HG03575 (cell line): ENCODE measurements around the gene PLEKHA7.
"Not testable (repeated sequence)": the region's sequence is repeated elsewhere in the genome, so short reads cannot be mapped to it uniquely, and the experiment has no call there.

ENCODE experiments used
- ATAC-seq: cut with Tn5 transposase; IDR thresholded peaks from one replicate; pipeline ENCODE4 v1.9.1; 2021; ENCODE audit not compliant: unreplicated experiment, insufficient number of reproducible peaks, low FRiP score; ENCODE audit errors: extremely low read depth

The PLEKHA7 gene, protein sequence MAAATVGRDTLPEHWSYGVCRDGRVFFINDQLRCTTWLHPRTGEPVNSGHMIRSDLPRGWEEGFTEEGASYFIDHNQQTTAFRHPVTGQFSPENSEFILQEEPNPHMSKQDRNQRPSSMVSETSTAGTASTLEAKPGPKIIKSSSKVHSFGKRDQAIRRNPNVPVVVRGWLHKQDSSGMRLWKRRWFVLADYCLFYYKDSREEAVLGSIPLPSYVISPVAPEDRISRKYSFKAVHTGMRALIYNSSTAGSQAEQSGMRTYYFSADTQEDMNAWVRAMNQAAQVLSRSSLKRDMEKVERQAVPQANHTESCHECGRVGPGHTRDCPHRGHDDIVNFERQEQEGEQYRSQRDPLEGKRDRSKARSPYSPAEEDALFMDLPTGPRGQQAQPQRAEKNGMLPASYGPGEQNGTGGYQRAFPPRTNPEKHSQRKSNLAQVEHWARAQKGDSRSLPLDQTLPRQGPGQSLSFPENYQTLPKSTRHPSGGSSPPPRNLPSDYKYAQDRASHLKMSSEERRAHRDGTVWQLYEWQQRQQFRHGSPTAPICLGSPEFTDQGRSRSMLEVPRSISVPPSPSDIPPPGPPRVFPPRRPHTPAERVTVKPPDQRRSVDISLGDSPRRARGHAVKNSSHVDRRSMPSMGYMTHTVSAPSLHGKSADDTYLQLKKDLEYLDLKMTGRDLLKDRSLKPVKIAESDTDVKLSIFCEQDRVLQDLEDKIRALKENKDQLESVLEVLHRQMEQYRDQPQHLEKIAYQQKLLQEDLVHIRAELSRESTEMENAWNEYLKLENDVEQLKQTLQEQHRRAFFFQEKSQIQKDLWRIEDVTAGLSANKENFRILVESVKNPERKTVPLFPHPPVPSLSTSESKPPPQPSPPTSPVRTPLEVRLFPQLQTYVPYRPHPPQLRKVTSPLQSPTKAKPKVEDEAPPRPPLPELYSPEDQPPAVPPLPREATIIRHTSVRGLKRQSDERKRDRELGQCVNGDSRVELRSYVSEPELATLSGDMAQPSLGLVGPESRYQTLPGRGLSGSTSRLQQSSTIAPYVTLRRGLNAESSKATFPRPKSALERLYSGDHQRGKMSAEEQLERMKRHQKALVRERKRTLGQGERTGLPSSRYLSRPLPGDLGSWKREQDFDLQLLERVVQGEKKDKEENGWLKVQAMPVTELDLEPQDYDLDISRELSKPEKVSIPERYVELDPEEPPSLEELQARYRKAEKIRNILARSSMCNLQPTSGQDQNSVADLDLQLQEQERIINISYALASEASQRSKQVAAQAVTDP

DNA sequence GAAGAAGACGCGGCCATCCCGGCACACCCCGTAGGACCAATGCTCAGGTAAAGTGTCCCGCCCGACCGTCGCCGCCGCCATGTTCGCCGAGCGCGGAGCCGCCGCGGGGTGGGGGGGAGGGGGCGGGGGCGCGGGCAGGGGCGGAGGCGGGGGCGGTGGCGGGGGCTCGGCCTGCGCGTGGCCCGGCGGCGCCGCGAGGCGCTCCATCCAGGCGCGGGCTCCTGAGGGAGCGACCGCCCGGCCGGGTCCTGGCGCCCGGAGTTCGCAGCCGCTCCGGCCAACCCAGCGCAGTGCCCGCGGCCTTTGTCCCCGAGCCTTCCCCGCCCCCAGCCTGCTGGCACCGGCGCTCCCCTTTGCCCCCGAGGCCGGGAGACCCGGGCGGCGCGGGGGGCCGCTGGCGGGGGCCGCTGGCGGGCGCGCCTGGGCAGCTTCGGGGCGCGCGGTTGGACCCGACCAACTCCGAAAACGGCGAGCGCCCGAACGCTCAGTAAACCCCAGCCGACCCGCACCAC, at the start of gene PLEKHA7:
TSS of gene PLEKHA7 (minus strand) at position 94 of the 512 bp plus-strand sequence. CDS start at position 81, 13 bp downstream.
- ATAC-seq: no peak

DNA sequence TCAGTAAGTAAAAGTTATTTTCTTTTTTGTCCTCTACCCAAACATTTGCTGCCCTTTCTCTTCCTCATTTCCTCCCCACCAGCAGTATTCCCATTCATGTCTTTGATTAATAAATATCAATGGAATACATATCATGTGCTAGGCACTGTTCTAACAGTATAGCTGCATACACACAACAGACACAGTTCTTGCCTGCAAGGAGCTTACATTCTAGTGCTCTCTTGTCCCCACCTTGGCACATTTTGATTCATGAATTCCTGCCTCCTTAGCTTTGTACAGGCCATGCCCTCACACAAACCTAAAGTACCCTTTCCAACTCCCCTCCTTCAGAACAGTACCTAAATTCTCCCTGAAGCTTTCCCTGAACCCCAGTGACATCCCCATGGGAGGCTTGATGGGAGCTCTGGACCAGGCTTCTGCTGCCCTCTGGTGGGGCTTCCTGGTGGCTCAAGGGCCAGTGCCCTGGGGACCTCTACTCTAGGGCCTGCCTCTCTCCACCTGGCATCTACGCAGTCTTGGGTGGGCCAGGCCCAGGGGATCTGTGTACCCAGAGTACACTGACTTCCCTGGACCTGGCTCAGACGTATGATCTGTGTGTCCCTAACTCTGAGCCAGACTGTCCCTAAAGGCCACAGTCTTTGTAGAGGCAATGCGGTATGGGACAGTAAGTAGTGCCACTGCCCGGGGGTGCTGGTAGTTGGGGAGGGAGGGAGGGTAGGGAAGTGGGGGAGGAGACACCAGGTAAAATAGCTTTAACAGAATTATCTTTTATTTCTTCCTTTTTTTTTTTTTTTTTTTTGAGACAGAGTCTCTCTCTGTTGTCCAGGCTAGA, 49.2 kb upstream of the PLEKHA7 start:
- no peak for ATAC-seq

DNA sequence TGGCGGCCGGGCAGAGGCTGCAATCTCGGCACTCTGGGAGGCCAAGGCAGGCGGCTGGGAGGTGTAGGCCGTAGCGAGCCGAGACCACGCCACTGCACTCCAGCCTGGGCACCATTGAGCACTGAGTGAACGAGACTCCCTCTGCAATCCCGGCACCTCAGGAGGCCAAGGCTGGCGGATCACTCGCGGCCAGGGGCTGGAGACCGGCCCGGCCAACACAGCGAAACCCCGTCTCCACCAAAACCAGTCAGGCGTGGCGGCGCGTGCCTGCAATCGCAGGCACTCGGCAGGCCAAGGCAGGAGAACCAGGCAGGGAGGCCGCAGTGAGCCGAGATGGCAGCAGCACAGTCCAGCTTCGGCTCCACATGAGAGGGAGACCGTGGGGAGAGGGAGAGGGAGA, 36.9 kb upstream of the PLEKHA7 start:
- not testable (repeated sequence) for ATAC-seq

DNA sequence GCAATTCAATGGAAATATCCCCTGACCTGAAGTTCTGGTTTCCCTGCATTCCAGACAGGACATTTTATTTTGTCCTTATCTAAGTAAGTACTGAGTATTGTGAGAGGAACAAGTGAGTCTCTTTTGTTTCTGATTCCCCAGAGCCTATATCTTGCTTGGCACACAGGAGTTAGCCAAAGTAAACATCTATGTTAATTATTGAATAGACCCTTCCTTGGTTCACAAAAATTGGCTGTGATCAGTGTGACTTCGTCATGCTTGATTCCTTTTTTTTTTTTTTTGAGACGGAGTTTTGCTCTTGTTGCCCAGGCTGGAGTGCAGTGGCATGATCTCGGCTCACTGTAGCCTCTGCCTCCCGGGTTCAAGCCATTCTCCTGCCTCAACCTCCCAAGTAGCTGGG, 34.3 kb upstream of the PLEKHA7 start:
- ATAC-seq: not testable (repeated sequence)

DNA sequence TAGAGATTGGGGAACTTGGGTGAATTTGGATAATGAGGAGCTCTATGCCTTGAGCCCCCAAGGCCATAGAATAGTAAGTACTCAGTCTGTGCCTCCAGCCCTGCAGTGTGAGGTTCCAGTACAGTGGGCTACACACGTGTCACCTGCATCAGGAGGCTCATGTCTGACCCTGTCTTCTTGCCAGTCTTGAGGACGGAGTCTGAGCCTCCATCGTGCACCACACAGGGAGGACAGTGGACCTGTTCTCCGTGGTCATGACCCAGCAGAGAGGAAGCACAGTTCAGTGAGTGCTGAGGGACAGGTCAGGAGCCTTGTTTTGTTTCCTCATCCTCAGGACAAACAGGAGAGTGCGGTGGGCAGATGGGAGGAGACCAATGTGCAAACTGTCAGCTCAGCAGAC, 32.5 kb upstream of the PLEKHA7 start:
- no peak for ATAC-seq

DNA sequence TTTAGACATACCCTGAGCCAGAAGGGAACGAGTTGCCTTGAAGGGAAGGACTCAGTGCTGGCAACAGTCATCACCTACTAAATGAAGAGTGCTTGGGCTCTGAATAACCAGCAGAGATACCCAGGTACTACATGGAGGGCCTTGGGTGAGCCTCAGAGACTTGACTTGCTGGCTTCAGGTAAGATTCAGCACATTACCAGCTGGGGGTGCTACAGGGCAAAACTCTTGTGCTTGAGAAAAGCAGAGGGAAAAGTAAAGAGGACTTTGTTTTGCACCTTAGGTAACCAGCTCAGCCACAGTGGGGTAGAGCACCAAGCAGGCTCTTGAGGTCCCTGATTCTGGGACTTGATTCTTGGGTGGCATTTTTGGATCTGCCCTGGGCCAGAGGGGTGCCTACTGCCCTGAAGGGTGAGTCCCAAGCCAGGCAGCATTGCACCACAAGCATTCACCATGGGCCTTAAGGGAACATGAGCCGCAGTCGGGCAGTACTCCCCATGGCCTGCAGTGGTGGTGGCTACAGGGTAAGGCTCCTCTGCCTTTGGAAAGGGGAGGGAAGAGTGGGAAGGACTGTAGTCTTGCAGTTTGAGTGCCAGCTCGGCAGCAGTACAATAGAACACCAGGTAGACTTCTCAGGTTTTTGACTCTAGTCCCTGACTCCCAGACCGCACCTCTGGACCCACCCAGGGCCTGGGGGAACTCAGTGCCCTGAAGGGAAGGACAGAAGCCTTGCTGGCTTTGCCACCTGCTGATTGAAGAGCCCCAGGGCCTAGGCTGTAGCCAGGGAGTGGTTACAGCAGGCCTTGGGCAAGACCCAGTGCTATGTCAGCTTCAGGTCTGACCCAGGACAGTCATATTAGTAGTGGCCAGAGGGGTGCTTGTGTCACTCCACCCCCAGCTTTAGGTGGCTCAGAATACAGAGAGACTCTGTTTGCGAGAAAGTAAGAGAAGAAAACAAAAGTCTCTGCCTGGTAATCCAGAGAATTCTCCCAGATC, 22.7 kb upstream of the PLEKHA7 start:
- no peak for ATAC-seq

DNA sequence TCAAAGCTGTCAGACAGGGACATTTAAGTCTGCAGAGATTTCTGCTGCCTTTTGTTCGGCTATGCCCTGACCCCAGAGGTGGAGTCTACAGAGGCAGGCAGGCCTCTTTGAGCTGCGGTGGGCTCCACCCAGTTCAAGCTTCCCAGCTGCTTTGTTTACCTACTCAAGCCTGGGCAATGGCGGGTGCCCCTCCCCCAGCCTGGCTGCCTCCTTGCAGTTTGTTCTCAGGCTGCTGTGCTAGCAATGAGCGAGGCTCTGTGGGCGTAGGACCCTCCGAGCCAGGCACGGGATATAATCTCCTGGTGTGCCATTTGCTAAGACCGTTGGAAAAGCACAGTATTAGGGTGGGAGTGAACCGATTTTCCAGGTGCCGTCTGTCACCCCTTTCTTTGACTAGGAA, 19.8 kb upstream of the PLEKHA7 start:
- not testable (repeated sequence) for ATAC-seq

DNA sequence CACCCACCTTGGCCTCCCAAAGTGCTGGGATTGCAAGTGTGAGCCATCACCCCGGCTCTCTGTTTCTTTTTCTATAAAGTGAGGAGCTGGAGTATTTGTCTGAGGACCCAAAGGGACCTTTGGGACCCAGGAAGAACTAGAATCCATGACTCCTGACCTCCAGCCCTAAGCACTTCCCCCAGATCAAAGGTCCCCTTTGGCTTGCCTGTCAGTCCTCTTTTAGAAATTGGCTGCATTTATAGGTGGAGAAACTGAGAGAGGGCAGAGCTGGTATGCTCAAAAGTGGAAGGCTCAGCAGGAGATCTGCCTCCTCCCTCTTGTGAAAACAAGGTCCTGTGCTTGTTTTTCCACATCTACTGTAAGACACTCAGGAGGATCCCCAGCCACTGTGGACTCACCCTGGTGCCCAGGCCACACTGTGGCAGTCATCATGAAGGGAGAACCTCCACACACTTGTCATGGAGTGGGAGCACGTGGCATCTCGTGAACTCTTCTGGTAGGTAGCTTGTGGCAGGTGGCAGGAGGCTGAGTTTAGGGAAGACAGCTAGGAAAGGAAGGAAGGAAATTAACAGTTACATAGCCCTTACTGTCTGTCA, 12.4 kb upstream of the PLEKHA7 start:
- no peak for ATAC-seq

DNA sequence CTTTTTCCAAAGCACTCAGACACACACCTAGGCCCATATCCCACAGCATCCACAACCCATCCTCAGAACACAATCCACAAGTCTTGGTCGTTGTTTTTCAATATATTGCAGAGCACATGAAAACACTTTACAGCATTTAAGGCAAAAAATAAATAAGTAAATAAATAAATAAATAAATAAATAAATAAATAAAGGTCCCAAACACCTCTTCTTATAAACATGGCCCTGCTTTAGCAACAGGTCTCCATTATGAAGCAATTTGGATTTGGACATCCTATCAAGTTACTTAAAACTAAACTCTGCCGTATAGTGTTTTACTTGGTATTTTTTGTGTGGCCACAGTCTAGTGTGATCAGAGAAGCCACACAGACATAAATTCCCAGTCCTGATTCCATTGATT, 10.7 kb upstream of the PLEKHA7 start:
- no peak for ATAC-seq

DNA sequence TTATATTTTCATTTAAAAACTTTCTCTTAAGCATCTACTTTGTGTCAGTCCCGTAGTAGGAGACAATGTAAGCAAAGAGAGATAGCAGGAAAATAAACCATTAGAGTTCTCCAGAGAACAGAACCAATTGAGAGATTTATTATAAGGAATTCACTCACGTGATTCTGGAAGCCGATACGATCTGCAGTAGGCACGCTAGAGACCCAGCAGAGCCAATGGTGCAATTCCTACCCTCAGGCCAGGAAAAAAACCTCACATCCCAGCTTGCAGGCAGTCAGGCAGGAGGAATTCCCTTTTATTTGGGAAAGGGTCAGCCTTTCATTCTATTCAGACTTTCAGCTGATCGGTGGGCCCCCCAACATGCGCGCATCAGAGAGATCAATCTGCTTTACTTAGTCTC, 7.3 kb upstream of the PLEKHA7 start:
- ATAC-seq: no peak

DNA sequence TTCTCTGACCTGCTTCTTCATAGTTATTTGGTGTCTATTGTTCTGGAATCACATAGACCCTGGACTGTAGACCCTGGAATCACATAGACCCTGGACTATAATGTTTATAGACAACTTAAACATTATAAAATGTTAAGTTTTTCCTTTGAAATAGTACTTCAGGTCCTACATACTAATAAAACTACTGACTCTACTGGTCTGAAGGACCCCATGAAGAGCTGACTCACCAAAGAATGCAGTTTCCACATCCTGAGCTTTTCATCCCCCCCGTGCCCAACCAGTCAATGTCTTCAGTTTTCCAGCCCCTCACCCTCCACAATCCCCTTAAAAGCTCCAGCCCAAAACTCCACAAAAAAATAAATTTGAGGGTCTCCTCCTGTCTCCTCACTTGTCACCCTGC, 6.6 kb upstream of the PLEKHA7 start:
- ATAC-seq: no peak

DNA sequence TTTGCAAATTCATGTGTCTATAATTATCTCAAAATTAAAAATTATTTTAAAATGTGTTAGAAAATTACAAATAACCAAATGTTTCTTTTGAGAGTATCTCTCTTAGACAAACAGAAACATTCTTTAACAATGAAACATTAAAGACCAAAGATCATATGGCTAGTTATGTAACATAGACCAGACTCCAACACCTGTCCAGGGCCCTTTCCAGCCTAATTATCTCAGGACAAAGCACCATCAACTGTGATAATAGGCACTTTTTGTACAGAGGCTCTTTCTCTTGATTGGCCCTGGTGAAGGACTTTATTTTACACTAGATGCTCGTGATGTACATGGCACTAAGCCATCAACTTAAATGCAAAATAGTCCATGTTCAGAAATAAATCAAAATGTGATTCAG, 5.0 kb upstream of the PLEKHA7 start:
- ATAC-seq: no peak

DNA sequence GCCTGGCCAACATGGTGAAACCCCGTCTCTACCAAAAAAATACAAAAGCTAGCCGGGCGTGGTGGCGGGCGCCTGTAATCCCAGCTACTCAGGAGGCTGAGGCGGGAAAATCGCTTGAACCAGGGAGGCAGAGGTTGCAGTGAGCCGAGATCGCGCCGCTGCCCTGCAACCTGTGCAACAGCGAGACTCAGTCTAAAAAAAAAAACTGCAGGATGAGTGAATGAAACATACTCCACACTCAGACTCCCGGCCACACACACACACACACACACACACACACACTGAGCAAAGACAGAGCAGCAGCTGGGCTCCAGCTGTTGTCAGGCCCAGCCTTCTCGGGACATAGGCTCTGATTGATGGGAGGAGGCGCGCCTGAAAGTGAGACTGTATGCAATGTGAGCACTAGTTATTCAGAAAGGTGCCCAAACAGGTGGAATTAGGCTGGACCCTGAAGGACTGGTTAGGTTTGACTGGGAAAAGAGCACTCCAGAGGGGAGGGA, 1.5 kb upstream of the PLEKHA7 start:
- ATAC-seq: no peak

DNA sequence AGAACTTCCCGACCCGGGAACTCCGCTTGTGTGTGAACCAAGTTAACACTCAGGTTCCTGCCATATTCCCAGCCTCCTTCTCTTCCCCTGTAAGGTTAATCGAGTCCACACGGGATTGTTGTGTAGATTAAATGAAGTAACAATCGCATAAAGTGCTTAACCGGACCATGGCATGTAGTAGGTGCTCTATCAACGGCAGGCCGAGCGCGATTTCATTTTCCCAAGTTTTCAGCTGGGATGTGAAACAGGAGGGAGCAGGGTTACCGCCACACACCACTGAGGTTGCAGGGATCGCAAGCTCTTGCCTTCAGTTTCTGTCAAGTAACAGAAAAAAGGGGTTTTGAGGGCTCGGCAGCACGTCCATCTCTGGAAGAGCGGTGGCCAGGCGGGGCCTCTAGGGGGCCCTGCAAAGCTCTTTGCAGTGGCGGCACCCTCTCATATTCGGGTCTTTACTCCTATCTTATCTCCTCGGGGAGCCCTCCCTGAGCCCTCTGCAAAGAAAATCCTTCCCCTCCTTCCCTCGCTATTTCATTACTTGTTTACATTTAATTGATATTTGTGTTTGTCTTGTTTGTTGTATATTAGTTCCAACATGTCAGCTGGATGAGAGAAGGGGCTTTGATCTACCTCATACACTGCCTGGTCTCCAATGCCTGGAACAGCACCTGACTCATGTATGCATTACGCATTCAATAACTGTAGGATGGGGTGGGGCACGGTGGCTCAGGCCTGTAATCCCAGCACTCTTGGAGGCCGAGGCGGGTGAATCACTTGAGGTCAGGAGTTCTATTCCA, 816 bp upstream of the PLEKHA7 start:
- no peak for ATAC-seq

DNA sequence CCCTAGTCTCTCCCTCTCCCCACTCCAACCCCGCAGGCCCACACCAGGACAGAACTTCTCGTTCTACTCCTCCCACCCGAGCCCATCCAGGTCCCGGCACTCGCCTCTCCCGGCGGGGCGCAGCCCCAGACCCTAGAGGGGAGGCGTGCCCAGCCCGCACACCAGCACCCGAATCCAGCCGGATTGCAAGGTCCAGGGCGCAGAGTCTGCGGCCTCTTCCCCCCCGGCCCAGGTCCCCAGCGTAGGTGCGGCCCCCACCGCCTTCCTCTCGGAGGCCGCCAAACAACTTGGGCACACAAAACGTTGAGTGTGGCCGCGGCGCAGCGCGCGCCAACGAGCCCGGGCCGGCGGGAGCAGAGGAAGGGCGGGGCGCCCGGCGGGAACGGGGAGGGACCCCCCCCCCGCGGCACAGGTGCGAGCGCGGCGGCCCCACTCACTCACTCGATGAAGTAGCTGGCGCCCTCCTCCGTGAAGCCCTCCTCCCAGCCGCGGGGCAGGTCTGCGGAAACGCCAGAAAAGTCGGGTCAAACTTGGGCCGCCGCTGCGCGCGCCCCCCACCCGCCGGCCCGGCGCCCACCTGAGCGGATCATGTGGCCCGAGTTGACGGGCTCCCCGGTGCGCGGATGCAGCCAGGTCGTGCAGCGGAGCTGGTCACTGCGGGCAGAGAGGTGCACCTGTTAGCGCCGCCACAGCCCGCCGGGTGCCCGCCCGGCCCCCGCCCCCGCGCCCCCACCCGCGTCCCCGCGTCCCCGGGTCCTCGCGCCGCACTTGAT, 480 bp downstream of the PLEKHA7 start:
- no peak for ATAC-seq
